Measurements from ENCODE around the gene SLC30A10.
A peak's percentile ranks its signal among the peaks of the same experiment; 100 is the strongest.
"Not testable (repeated sequence)": the region's sequence is repeated elsewhere in the genome, so short reads cannot be mapped to it uniquely, and the experiment has no call there.

Gene SLC30A10

GRCh38 chr1:219927298-219927955 is 930 bp downstream of the SLC30A10 start:
- DNase-seq = no peak

- DNase-seq = no peak
Measured at GRCh38 chr1:219926363-219926998, 1.9 kb downstream of the SLC30A10 start.

- DNase-seq = no peak
Measured at GRCh38 chr1:219924342-219924741, 4.0 kb downstream of the SLC30A10 start.

- DNase-seq = no peak
Measured at GRCh38 chr1:219917851-219918466, 10.4 kb downstream of the SLC30A10 start.

GRCh38 chr1:219917281-219917680 is 11.1 kb downstream of the SLC30A10 start:
- no peak for DNase-seq

- no peak for DNase-seq
Measured at GRCh38 chr1:219916257-219916656, 12.1 kb downstream of the SLC30A10 start.

GRCh38 chr1:219913005-219913770 is 15.2 kb downstream of the SLC30A10 start:
- peak in 1 of 3 experiments; percentile 6 for DNase-seq

GRCh38 chr1:219910716-219911115 is 17.6 kb downstream of the SLC30A10 start:
- no peak for DNase-seq

- no peak for DNase-seq
Measured at GRCh38 chr1:219909476-219909875, 18.9 kb downstream of the SLC30A10 start.

- DNase-seq = no peak
Measured at GRCh38 chr1:219908170-219908569, 20.2 kb downstream of the SLC30A10 start.

- DNase-seq = no peak
Measured at GRCh38 chr1:219907772-219908070, 20.6 kb downstream of the SLC30A10 start.

GRCh38 chr1:219906924-219907771 is 21.2 kb downstream of the SLC30A10 start:
- no peak for DNase-seq

- not testable (repeated sequence) for DNase-seq
Measured at GRCh38 chr1:219906565-219906923, 21.8 kb downstream of the SLC30A10 start.

- DNase-seq = no peak
Measured at GRCh38 chr1:219905524-219905923, 22.8 kb downstream of the SLC30A10 start.

- no peak for DNase-seq
Measured at GRCh38 chr1:219904934-219905333, 23.4 kb downstream of the SLC30A10 start.

GRCh38 chr1:219903353-219903871 is 24.9 kb downstream of the SLC30A10 start:
- no peak for DNase-seq

- DNase-seq = no peak
Measured at GRCh38 chr1:219902951-219903350, 25.4 kb downstream of the SLC30A10 start.

- DNase-seq = no peak
Measured at GRCh38 chr1:219900882-219901281, 27.5 kb downstream of the SLC30A10 start.

- DNase-seq = peak in 1 of 3 experiments; percentile 34
Measured at GRCh38 chr1:219900201-219900600, 28.2 kb downstream of the SLC30A10 start.

- no peak for DNase-seq
Measured at GRCh38 chr1:219898375-219898774, 30.0 kb downstream of the SLC30A10 start.

- DNase-seq = no peak
Measured at GRCh38 chr1:219897914-219898313, 30.4 kb downstream of the SLC30A10 start.

- DNase-seq = not testable (repeated sequence)
Measured at GRCh38 chr1:219892271-219892670, 36.1 kb downstream of the SLC30A10 start.

All from NCI-H1417 (cell line).